SK-N-SH treated with all-trans-retinoic acid at 6 μM for 48 hours (cell line): Measurements from ENCODE around the gene STARD9.

Experiments used
- ARNTL ChIP-seq: fragments of 450-650 bp; formaldehyde crosslinking; IDR thresholded peaks from 2 replicates; pipeline ENCODE4 v1.5.0; 2020; ENCODE audit warnings: low read depth, mild to moderate bottlenecking, moderate library complexity, borderline replicate concordance
- PATZ1 ChIP-seq: fragments of 250-450 bp; sonication (Bioruptor Pico); IDR thresholded peaks from 2 replicates; pipeline ENCODE4 v1.8.0; 2020; ENCODE audit warnings: mild to moderate bottlenecking, moderate library complexity, borderline replicate concordance
- TOX ChIP-seq: fragments of 250-450 bp; sonication (Bioruptor Pico); IDR thresholded peaks from 2 replicates; pipeline ENCODE4 v1.8.0; 2021; ENCODE audit warnings: mild to moderate bottlenecking, moderate library complexity, borderline replicate concordance
- ZFP30 ChIP-seq: fragments of 450-650 bp; formaldehyde crosslinking; IDR thresholded peaks from 2 replicates; pipeline ENCODE4 v1.5.0; 2022; ENCODE audit warnings: mild to moderate bottlenecking, moderate library complexity

GRCh38 chr15:42736178-42736792, 160.9 kb downstream of the STARD9 start:
- no peak for TF ChIP-seq PATZ1 (CRISPR knock-in tag)
- no peak for TF ChIP-seq TOX (CRISPR knock-in tag)
- TF ChIP-seq ARNTL (CRISPR knock-in tag): no peak
- TF ChIP-seq ZFP30 (CRISPR knock-in tag): no peak
